Sigmoid colon (tissue), 7 donors: ENCODE data around the gene CACNG3. TPM values are rescaled to one million over a fixed set of nuclear protein-coding genes. Genes with fewer than 3 reads are reported as not detected.

ENCODE experiments used
- DNase-seq: peaks from one replicate; pipeline ENCODE4 v3.0.0-alpha.2; 2019
- H3K27ac ChIP-seq, 4 donors: fragments of 200-600 bp; sonication (generic); one replicate each; pipeline ENCODE4 v1.5.1; 2016 to 2019; ENCODE audit warnings: mild to moderate bottlenecking in 1 of 4
- H3K27me3 ChIP-seq, 3 donors: fragments of 200-600 bp; sonication (generic); one replicate each; pipeline ENCODE4 v1.5.1; 2019; ENCODE audit warnings: mild to moderate bottlenecking in 1 of 3
- H3K36me3 ChIP-seq, 4 donors: fragments of 200-600 bp; sonication (generic); one replicate each; pipeline ENCODE4 v1.5.1; 2016 to 2019
- H3K4me1 ChIP-seq, 4 donors: fragments of 200-600 bp; sonication (generic); one replicate each; pipeline ENCODE4 v1.5.1; 2017 to 2019
- H3K4me3 ChIP-seq, 4 donors: fragments of 200-600 bp; sonication (generic); one replicate each; pipeline ENCODE4 v1.5.1; 2017 to 2019; ENCODE audit warnings: mild to moderate bottlenecking in 2 of 4, moderate library complexity in 1 of 4
- H3K9me3 ChIP-seq, 4 donors: fragments of 200-600 bp in 3 of 4; sonication (generic) in 3 of 4; one replicate each; pipeline versions ENCODE4 v1.5.1 to v1.6.1; 2013 to 2019
- EP300 ChIP-seq, 4 donors: sonication (generic); formaldehyde crosslinking; IDR thresholded peaks; one replicate each; pipeline ENCODE4 v1.6.1; 2017; ENCODE audit warnings: antibody characterized with exemption in 4 of 4
- POLR2A ChIP-seq, 2 donors: fragments of 450-650 bp; IDR thresholded peaks; one replicate each; pipeline ENCODE4 v1.6.1; 2016; ENCODE audit warnings: antibody characterized with exemption in 2 of 2, mild to moderate bottlenecking in 2 of 2, moderate library complexity in 2 of 2
- POLR2AphosphoS5 ChIP-seq, 4 donors: sonication (generic); formaldehyde crosslinking; IDR thresholded peaks; one replicate each; pipeline ENCODE4 v1.6.1; 2017; ENCODE audit warnings: antibody characterized with exemption in 4 of 4
- WGBS, 2 donors: extraction: QIAGEN DNeasy Blood & Tissue Kit; methylation state at CpG; one replicate each; pipeline ENCODE4 v1.1.7; 2013; 5-methylcytosine and 5-hydroxymethylcytosine counted together
- intact Hi-C: fragments of 100-400 bp; cut with DNase I; formaldehyde crosslinking; loops from one replicate; pipeline ENCODE4 v1.15.1; 2023
- polyA plus RNA-seq, 3 donors: library from polyadenylated mRNA; stranded (reverse); fragments of 200-250 nt; gene quantifications; one replicate each; pipeline ENCODE4 v1.2.3, GENCODE V29; 2013
- total RNA-seq, 4 donors: library from RNA; depleted of rRNA; stranded (reverse); fragments of >200 nt; gene quantifications; one replicate each; pipeline ENCODE4 v1.1.0, GENCODE V29; 2016
- TF ChIP-seq, protein P1 (sequence below), 4 experiments: fragments of 450-650 bp in 3 of 4; fragments of 200-600 bp in 1 of 4; IDR thresholded peaks; one replicate each; pipeline ENCODE4 v1.5.1; 2016 to 2019; ENCODE audit warnings: antibody characterized with exemption in 4 of 4, mild to moderate bottlenecking in 3 of 4, moderate library complexity in 2 of 4
- donor health status: healthy with polysubstance abuse.
- donor health status: Bipolar disorder and iron deficiency.
- donor health status: healthy.

Gene CACNG3
- total and polyA plus RNA-seq, 7 donors, result not detected

DNA sequence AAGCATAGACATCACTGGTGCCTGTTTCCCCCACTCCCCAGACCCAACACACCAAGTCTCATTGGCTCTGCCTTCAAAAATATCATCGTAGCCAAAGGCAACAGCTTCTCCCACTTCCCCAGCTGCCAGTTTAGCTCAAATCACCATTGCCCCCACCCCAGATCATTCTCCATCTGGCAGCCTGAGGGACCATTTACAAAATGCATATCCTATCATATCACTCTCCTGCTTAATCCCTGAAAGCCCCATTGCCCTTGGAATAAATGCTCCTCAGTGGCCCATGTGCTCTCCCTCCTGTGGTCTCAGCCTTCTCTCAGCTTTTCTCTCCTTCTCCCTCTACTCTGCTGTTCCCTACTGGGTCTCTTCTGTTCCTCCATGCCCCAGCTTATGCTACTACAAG, 68.3 kb downstream of the CACNG3 start:
- TF ChIP-seq, protein P1, sequence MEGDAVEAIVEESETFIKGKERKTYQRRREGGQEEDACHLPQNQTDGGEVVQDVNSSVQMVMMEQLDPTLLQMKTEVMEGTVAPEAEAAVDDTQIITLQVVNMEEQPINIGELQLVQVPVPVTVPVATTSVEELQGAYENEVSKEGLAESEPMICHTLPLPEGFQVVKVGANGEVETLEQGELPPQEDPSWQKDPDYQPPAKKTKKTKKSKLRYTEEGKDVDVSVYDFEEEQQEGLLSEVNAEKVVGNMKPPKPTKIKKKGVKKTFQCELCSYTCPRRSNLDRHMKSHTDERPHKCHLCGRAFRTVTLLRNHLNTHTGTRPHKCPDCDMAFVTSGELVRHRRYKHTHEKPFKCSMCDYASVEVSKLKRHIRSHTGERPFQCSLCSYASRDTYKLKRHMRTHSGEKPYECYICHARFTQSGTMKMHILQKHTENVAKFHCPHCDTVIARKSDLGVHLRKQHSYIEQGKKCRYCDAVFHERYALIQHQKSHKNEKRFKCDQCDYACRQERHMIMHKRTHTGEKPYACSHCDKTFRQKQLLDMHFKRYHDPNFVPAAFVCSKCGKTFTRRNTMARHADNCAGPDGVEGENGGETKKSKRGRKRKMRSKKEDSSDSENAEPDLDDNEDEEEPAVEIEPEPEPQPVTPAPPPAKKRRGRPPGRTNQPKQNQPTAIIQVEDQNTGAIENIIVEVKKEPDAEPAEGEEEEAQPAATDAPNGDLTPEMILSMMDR (IDR thresholded peaks at IDR 0.05), result no peak
- TF ChIP-seq POLR2A (IDR thresholded peaks at IDR 0.05), result no peak
- no peak for DNase-seq
- Histone ChIP-seq H3K27me3 (peaks cover 0 to 6% (median 3%) of the 10 kb centered on the region in 3 donors), H3K36me3 (no peaks in the 10 kb centered on the region), H3K4me1 (no peaks in the 10 kb centered on the region), H3K9me3 (no peaks in the 10 kb centered on the region), H3K4me3 (no peak overlapping the region), H3K27ac (no peak overlapping the region)
- intact Hi-C loops, result no loop called here
- 61 to 79% methylated on average over 1 of the region's 1 CpG for WGBS, 2 donors

DNA sequence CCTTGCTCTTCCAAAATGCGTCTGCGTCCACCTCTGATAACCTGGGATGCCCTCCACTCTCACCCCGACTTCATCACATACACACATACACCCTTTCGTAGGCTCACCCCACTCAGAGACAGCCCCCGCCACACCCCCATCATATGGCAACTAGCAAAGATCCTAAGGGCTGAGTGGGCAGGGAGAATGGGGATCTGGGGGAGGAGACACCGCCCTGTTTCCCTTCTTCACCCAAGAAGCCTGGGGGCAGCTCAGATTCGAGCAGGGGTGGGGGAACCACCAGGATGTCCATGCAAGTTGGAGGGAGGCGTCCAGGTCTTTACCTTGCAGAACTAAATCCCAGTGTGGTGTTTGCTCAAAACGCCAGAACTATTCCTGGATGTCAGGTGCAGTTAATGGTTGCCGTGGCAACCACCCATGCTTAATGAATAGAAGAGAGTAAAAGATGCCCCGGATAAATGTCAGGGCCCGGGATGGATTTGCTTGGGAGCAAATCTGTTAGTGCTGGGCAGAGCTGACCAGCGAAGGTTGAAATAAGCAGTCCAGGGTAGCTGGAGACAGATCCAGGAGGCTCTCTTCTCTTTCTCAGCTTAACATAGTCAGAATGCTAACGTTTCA, 72.8 kb downstream of the CACNG3 start:
- no peaks in the 10 kb centered on the region for H3K36me3 ChIP-seq
- H3K4me1 ChIP-seq, result no peaks in the 10 kb centered on the region
- no peak for TF ChIP-seq POLR2A (IDR thresholded peaks at IDR 0.05)
- no peak for TF ChIP-seq POLR2AphosphoS5 (IDR thresholded peaks at IDR 0.05)
- no peak for TF ChIP-seq EP300 (IDR thresholded peaks at IDR 0.05)
- TF ChIP-seq, protein P1 (IDR thresholded peaks at IDR 0.05), result no peak
- no peak overlapping the region for H3K27ac ChIP-seq
- no peak overlapping the region for H3K4me3 ChIP-seq
- WGBS, 2 donors, result 66 to 74% methylated on average over 14 of the region's 14 CpGs
- no peaks in the 10 kb centered on the region for H3K27me3 ChIP-seq
- no peaks in the 10 kb centered on the region for H3K9me3 ChIP-seq
- intact Hi-C loops, result no loop called here
- no peak for DNase-seq

DNA sequence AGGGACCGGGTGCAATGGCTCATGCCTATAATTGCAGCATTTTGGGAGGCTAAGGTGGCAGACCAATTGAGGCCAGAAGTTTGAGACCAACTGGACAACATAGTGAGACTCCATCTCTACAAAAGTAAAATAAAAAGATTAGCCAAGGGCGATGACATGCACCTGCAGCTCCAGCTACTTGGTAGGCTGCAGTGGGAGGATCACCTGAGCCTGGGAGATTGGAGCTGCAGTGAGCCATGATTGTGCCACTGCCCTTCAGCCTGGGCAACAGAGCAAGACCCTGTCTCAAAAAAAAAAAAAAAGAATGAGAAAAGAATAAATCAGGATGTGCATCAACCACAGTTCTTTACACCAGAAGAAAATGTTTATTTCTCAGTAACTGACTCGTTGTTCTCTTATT, 76.0 kb downstream of the CACNG3 start:
- intact Hi-C loops, result no loop called here
- no peak overlapping the region for H3K4me3 ChIP-seq
- 80 to 85% methylated on average over 3 of the region's 3 CpGs for WGBS, 2 donors

DNA sequence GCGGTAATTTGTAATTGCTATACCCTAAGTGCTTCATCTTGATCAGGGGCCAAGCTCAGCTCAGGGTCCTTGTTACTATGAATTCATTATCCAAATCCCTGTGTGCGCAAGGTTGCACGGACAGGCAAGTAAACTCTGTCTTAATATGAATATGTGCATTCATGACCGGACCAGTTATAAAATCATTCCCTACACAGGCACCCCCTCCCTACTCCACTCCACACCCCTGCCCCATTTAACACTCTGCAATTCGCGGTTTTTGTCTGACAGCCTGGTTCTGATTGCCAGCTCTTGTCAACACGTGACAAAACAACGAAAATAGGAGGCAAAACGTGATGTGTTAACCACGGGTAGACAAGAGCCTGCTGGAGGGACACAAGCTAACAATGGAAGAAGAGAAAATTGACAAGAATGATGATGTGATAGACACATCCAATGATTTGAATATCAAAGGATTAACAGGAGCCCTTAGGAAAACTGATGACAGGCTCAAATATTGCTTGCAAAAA, 76.5 kb downstream of the CACNG3 start:
- no peak for TF ChIP-seq EP300 (IDR thresholded peaks at IDR 0.05)
- no peak overlapping the region for H3K4me3 ChIP-seq
- no peak overlapping the region for H3K27ac ChIP-seq
- no peak for DNase-seq
- H3K36me3 ChIP-seq, result no peaks in the 10 kb centered on the region
- no peaks in the 10 kb centered on the region for H3K9me3 ChIP-seq
- intact Hi-C loops, result no loop called here
- no peaks in the 10 kb centered on the region for H3K27me3 ChIP-seq
- H3K4me1 ChIP-seq, result no peaks in the 10 kb centered on the region
- 67 to 81% methylated on average over 10 of the region's 10 CpGs for WGBS, 2 donors

More for the DNA sequence above, 76.0 kb downstream of the CACNG3 start:
- Histone ChIP-seq H3K9me3 (no peaks in the 10 kb centered on the region), H3K36me3 (no peaks in the 10 kb centered on the region), H3K27me3 (no peaks in the 10 kb centered on the region), H3K27ac (no peak overlapping the region), H3K4me1 (no peaks in the 10 kb centered on the region)
- no peak for DNase-seq
- no peak for TF ChIP-seq POLR2A (IDR thresholded peaks at IDR 0.05)
- TF ChIP-seq POLR2AphosphoS5 (IDR thresholded peaks at IDR 0.05), result no peak
- TF ChIP-seq, protein P1 (IDR thresholded peaks at IDR 0.05), result no peak
- TF ChIP-seq EP300 (IDR thresholded peaks at IDR 0.05), result no peak

DNA sequence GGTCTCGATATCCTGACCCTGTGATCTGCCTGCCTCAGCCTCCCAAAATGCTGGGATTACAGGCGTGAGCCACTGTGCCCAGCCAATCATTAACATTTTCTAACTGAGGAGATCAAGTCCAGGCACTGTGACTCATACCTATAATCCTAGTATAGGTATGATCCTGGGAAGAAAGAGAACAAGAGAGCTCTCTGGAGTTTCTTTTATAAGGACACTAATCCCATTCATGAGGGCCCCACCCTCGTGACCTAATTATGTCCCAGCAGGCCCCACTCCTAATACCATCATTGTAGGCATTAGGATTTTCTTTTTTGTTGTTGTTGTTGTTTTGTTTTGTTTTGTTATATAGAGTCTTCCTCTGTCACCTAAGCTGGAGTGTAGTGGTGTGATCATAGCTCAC, 80.4 kb downstream of the CACNG3 start:
- intact Hi-C loops, result no loop called here
- H3K9me3 ChIP-seq, result no peaks in the 10 kb centered on the region
- H3K36me3 ChIP-seq, result no peaks in the 10 kb centered on the region
- TF ChIP-seq EP300 (IDR thresholded peaks at IDR 0.05) (no peak), POLR2A (IDR thresholded peaks at IDR 0.05) (no peak), POLR2AphosphoS5 (IDR thresholded peaks at IDR 0.05) (no peak)
- TF ChIP-seq, protein P1 (IDR thresholded peaks at IDR 0.05), result no peak
- DNase-seq, result no peak
- no peak overlapping the region for H3K27ac ChIP-seq
- H3K4me3 ChIP-seq, result no peak overlapping the region
- no peaks in the 10 kb centered on the region for H3K27me3 ChIP-seq
- no peaks in the 10 kb centered on the region for H3K4me1 ChIP-seq
- WGBS, 2 donors, result 86 to 93% methylated on average over 3 of the region's 3 CpGs
